ENCODE results near the gene MACROD2. TPM values are rescaled to one million over a fixed set of nuclear protein-coding genes. Genes with fewer than 3 reads are reported as not detected.

The MACROD2 gene
- total and polyA plus RNA-seq, 2 experiments from 2014 or later = 2.8 to 4.3 TPM

- no peak overlapping the region for H3K4me2 ChIP-seq
- Mint-ChIP-seq H3K4me3 (no peak overlapping the region), H3K27ac (no peak overlapping the region), H3K4me1 (peaks cover 2% of the 10 kb centered on the region; the same call in 2 of the 3 replicates), H3K36me3 (ENCODE audit: low read depth) (peaks cover 12% of the 10 kb centered on the region), H3K27me3 (ENCODE audit: insufficient read depth, low read depth, poor library complexity) (no peaks in the 10 kb centered on the region), H3K9me3 (peaks cover 15% of the 10 kb centered on the region)
- DNase-seq (ENCODE audit: low spot score) (peak; percentile 11), ATAC-seq (no peak)
- H3K4me3 ChIP-seq = no peak overlapping the region
- no peaks in the 10 kb centered on the region for H3K79me2 ChIP-seq (replicated peaks; ENCODE audit: insufficient read depth)
- H3K9me2 ChIP-seq (ENCODE audit: insufficient read depth) = no peaks in the 10 kb centered on the region
- no peaks in the 10 kb centered on the region for H3F3A ChIP-seq (replicated peaks; ENCODE audit: low read depth)
- no peak for TF ChIP-seq REST (IDR thresholded peaks at IDR 0.05; ENCODE audit: unreplicated experiment)
- TF ChIP-seq EZH2 (IDR thresholded peaks at IDR 0.05; ENCODE audit: low read depth, unreplicated experiment) = no peak
- TF ChIP-seq ZNF331 (CRISPR knock-in tag; IDR thresholded peaks at IDR 0.05; ENCODE audit: low read depth) = no peak
- no peak for TF ChIP-seq STAT1 (IDR thresholded peaks at IDR 0.05; ENCODE audit: unreplicated experiment)
- no peak for TF ChIP-seq CTCF (conservative IDR thresholded peaks at IDR 0.05; ENCODE audit: low read depth in 2 of 2)
- no peak for TF ChIP-seq JUNB (IDR thresholded peaks at IDR 0.05; ENCODE audit: unreplicated experiment)
- TF ChIP-seq ZNF114 (CRISPR knock-in tag; IDR thresholded peaks at IDR 0.05) = no peak
- TF ChIP-seq NANOG (IDR thresholded peaks at IDR 0.05; ENCODE audit: borderline replicate concordance) = no peak
- TF ChIP-seq POLR2AphosphoS5 (IDR thresholded peaks at IDR 0.05; ENCODE audit: low read depth) = no peak
- no peak for TF ChIP-seq ETS1 (IDR thresholded peaks at IDR 0.05)
- no peak for TF ChIP-seq ZNF462 (CRISPR knock-in tag; IDR thresholded peaks at IDR 0.05)
- no peak for TF ChIP-seq CREB1 (CRISPR knock-in tag; IDR thresholded peaks at IDR 0.05; ENCODE audit: low read depth)
- no peak for TF ChIP-seq EZH2phosphoT487 (IDR thresholded peaks at IDR 0.05; ENCODE audit: unreplicated experiment)
- no peaks in the 10 kb centered on the region for H4K20me1 ChIP-seq (replicated peaks; ENCODE audit: insufficient read depth)
- H2AFZ ChIP-seq = no peak overlapping the region
- no peak overlapping the region for H3K27ac ChIP-seq (ENCODE audit: low read depth)
- no peaks in the 10 kb centered on the region for H3K27me3 ChIP-seq (ENCODE audit: insufficient read depth)
- H3K36me3 ChIP-seq (ENCODE audit: insufficient read depth) = no peaks in the 10 kb centered on the region; the same call in 1 of the 2 replicates
- no peaks in the 10 kb centered on the region for H3K4me1 ChIP-seq (ENCODE audit: insufficient read depth)
Measured at GRCh38 chr20:15937179-15937578, 1941.9 kb downstream of the MACROD2 start.

Data from GM23338 (cell line).